ENCODE results near the gene PSME3IP1. TPM values are rescaled to one million over a fixed set of nuclear protein-coding genes. Genes with fewer than 3 reads are reported as not detected.
"Not testable (repeated sequence)": the region's sequence is repeated elsewhere in the genome, so short reads cannot be mapped to it uniquely, and the experiment has no call there.

PSME3IP1 gene
- total RNA-seq, 2 donors from 2014 or later, result 26.7 to 32.9 TPM

DNA sequence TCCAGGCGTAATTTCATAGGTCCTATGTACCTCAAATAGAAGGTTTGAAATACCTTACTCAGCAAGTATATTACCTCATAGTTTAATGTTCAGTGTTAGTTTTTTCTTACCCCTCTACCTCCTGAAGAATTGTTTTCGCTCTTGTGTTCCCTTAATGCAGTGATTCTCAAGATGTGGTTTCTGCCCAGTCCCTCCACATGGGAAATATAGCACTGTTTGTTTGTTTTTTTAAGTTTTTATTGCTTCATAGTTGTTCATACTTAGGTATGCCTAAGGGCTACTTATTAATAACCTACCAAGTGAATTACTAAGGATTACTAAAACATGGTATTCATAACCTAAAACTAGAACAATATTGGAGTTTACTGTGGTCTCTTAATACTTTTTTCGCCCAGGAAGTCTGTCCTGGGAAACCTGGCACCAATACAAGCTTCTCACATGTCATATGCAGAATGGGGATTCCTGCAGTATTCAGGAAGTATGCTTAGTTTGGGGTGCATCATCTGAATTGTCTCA is 5.3 kb upstream of the PSME3IP1 start:
- Histone ChIP-seq H3K4me3 (no peak overlapping the region), H3K9me3 (no peaks in the 10 kb centered on the region), H3K36me3 (replicated peaks in 1 of 2; ENCODE audit: insufficient read depth in 1 of 2, low read depth in 2 of 2) (no peaks in the 10 kb centered on the region), H3K27ac (peak overlapping the region in 1 of 4 donors; percentile 27), H3K4me1 (peaks cover 44% of the 10 kb centered on the region), H3K27me3 (no peaks in the 10 kb centered on the region)
- 65 to 67% methylated on average over 3 of the region's 3 CpGs for WGBS, 2 donors
- intact Hi-C loops (cut with DNase I), result no loop called here
- DNase-seq (no peak), ATAC-seq (no peak)
- TF ChIP-seq, protein P1, sequence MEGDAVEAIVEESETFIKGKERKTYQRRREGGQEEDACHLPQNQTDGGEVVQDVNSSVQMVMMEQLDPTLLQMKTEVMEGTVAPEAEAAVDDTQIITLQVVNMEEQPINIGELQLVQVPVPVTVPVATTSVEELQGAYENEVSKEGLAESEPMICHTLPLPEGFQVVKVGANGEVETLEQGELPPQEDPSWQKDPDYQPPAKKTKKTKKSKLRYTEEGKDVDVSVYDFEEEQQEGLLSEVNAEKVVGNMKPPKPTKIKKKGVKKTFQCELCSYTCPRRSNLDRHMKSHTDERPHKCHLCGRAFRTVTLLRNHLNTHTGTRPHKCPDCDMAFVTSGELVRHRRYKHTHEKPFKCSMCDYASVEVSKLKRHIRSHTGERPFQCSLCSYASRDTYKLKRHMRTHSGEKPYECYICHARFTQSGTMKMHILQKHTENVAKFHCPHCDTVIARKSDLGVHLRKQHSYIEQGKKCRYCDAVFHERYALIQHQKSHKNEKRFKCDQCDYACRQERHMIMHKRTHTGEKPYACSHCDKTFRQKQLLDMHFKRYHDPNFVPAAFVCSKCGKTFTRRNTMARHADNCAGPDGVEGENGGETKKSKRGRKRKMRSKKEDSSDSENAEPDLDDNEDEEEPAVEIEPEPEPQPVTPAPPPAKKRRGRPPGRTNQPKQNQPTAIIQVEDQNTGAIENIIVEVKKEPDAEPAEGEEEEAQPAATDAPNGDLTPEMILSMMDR (IDR thresholded peaks at IDR 0.05), result no peak
- TF ChIP-seq POLR2A (IDR thresholded peaks at IDR 0.05), result no peak

DNA sequence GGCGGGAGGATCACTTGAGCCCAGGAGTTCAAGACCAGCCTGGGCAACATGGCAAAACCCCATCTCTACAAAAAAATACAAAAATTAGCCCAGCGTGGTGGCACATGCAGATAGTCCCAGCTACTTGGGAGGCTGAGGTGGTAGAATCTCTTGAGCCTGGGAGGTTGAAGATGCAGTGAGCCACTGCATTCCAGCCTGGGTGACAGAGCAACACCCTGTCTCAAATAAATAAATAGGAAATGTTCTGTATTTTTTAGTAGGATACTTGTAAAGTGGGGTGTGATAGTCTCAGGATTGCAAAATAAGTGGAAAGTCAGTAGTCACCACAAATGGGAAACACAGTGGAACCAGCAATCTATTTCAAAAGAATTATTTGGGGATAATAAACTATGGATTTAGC is 4.3 kb upstream of the PSME3IP1 start:
- intact Hi-C loops (cut with DNase I), result no loop called here
- DNase-seq, result no peak
- Histone ChIP-seq H3K36me3 (replicated peaks in 1 of 2; ENCODE audit: insufficient read depth in 1 of 2, low read depth in 2 of 2) (no peaks in the 10 kb centered on the region), H3K4me1 (peaks cover 44% of the 10 kb centered on the region), H3K4me3 (no peak overlapping the region), H3K27me3 (no peaks in the 10 kb centered on the region), H3K9me3 (no peaks in the 10 kb centered on the region), H3K27ac (no peak overlapping the region)
- 93 to 100% methylated on average over 2 of the region's 2 CpGs for WGBS, 2 donors
- no peak for ATAC-seq
- TF ChIP-seq, protein P1 (IDR thresholded peaks at IDR 0.05), result no peak
- TF ChIP-seq POLR2A (IDR thresholded peaks at IDR 0.05), result no peak

DNA sequence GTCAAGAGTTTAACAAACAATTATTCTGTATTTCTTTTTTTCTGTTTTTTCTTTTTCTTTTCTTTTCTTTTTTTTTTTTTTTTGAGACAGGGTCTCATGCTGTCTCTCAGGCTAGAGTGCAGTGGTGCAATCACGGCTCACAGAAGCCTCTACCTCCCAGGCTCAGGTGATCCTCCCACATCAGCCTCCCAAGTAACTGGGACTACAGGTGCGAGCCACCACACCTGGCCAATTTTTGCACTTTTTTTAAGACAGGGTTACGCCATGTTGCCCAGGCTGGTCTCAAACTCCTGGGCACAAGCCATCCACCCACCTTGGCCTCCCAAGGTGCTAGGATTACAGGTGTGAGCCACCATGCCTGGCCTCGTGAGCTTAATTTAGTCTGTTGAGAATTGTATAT is 3.7 kb upstream of the PSME3IP1 start:
- H3K4me3 ChIP-seq; H3K27me3 ChIP-seq; H3K36me3 ChIP-seq (replicated peaks in 1 of 2; ENCODE audit: insufficient read depth in 1 of 2, low read depth in 2 of 2); intact Hi-C loops (cut with DNase I); DNase-seq; H3K27ac ChIP-seq; H3K9me3 ChIP-seq; ATAC-seq: not testable (repeated sequence)
- H3K4me1 ChIP-seq, result peaks cover 48% of the 10 kb centered on the region
- WGBS, 2 donors, result 97 to 98% methylated on average over 4 of the region's 4 CpGs

DNA sequence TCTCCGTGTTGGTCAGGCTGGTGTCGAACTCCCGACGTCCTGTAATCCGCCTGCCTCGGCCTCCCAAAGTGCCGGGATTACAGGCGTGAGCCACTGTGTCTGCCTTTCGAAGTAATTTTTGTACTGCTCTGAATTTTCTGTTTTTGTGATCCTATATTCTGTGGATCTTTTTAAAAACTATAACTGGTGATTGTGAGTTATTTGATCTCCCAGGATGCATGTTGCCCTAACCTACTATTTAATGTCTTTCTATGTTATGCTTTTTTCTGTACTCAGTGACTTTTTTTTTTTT is 2.8 kb upstream of the PSME3IP1 start:
- Histone ChIP-seq H3K36me3 (replicated peaks in 1 of 2; ENCODE audit: insufficient read depth in 1 of 2, low read depth in 2 of 2) (no peaks in the 10 kb centered on the region), H3K4me3 (no peak overlapping the region), H3K9me3 (no peaks in the 10 kb centered on the region), H3K27me3 (no peaks in the 10 kb centered on the region), H3K4me1 (peaks cover 47% of the 10 kb centered on the region), H3K27ac (peak overlapping the region in 1 of 4 donors; percentile 94)
- no peak for TF ChIP-seq POLR2A (IDR thresholded peaks at IDR 0.05)
- TF ChIP-seq, protein P1 (IDR thresholded peaks at IDR 0.05), result no peak
- ATAC-seq (no peak), DNase-seq (no peak)
- intact Hi-C loops (cut with DNase I), result no loop called here
- WGBS, 2 donors, result 72 to 85% methylated on average over 9 of the region's 9 CpGs

DNA sequence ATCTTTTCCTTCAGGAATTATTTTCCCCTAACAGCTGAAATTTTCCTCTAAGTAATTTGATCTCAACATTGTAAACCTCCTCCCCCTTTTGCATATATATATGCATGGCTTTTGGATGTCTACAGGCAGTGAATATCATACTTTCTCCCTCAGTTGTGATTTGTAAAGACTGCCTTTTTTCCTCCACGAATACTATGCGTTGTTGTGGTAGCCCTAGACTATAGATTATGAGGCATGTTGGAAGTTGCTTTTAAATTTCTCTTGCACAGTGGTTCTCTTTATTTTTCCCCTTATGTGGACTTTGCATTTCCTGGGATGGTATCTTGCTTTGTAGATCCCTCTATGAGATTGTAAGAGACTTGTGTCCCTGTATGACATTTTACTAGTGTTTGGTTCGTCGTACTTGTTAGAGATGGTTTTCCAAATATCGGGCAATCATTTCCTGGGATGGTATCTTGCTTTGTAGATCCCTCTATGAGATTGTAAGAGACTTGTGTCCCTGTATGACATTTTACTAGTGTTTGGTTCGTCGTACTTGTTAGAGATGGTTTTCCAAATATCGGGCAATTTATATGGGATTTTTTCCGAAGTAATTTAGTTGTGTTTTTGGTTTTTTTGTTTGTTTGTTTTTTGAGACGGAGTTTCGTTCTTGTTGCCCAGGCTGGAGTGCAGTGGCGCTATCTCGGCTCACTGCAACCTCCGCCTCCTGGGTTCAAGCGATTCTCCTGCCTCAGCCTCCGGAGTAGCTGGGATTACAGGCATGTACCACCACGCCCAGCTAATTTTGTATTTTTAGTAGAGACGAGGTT is 2.3 kb upstream of the PSME3IP1 start:
- H3K9me3 ChIP-seq; DNase-seq; intact Hi-C loops (cut with DNase I); ATAC-seq; H3K27me3 ChIP-seq; H3K36me3 ChIP-seq (replicated peaks in 1 of 2; ENCODE audit: insufficient read depth in 1 of 2, low read depth in 2 of 2); H3K4me3 ChIP-seq: not testable (repeated sequence)
- peaks cover 43% of the 10 kb centered on the region for H3K4me1 ChIP-seq
- peak overlapping the region; percentile 89 to 95 (median 94) for H3K27ac ChIP-seq
- WGBS, 2 donors, result 30 to 43% methylated on average over 18 of the region's 18 CpGs

Data from body of pancreas (tissue), 4 donors.